GM18517 (cell line): ENCODE data around the gene CD200R1.

ENCODE experiments used
- ATAC-seq: cut with Tn5 transposase; IDR thresholded peaks from one replicate; pipeline ENCODE4 v1.9.1; 2021; ENCODE audit warnings: mild to moderate bottlenecking, moderate library complexity; ENCODE audit not compliant: unreplicated experiment

The CD200R1 gene

DNA sequence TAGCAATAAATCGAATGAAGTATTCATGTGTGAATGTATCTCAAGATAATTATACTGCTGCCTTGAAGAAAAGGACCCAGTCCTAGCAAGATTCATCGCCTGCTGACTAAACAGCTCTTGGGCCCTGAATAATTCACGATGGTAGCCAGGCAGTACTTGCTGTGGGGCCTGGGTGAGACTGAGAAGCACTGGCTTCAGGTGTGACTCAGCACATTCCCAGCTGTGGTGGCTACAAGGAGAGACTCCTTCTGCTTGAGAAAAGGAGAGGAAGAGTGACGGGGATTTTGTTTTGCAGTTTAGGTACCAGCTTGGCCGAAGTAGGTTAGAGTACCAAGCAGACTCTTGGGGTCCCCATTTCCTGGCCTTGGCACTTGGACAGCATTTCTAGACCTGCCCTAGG lies 80.6 kb downstream of the CD200R1 start:
- no peak for ATAC-seq

DNA sequence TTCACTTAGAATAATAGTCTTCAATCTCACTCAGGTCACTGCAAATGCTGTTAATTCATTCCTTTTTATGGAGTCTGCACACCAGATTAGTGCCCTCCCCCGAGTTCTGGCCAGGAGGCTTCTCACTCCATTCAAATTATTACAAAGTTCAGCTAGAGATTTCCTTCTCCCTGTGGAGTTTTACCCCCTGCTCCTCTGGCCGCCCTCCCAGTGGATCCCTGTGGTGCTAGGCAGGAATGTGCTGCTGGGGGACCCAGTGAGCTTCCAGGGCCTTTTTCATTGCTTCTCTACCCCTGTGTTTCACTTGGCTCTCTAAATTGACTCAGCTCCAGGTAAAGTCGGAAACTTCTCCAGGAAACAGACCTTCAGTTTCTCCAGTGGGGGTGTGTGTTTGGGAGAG lies 85.5 kb downstream of the CD200R1 start:
- ATAC-seq = no peak

DNA sequence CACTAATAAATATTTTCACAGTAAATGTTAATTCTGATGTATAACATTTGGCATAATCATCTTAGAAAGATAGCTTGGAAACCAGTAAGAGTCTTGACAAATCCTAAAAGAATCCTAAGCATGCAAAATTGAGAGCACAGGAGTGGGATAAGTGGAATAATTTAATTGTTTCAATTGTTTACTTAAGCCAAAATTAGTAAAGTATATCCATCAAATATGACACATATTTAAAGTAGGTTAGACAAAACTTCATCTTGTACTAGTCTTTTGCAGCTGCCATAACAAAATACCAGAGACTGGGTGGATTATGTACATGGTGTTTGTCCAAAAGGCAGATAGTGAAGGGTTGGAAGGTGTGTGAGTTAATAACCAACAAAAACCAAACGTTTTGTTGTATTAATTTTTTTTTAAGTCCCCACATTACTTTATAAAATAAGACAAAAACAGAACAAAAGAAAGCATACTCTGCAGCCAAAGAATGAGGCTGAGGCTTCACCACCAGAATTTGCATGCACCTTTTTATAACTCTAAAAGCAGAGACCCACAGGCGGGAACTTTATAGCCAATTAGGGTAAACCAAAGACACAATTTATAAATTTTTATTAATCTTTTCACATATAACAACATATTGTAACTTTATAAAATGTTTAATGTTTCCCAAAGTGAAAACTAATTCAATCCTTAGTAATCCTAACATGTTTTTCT lies 86.4 kb downstream of the CD200R1 start:
- ATAC-seq = no peak

DNA sequence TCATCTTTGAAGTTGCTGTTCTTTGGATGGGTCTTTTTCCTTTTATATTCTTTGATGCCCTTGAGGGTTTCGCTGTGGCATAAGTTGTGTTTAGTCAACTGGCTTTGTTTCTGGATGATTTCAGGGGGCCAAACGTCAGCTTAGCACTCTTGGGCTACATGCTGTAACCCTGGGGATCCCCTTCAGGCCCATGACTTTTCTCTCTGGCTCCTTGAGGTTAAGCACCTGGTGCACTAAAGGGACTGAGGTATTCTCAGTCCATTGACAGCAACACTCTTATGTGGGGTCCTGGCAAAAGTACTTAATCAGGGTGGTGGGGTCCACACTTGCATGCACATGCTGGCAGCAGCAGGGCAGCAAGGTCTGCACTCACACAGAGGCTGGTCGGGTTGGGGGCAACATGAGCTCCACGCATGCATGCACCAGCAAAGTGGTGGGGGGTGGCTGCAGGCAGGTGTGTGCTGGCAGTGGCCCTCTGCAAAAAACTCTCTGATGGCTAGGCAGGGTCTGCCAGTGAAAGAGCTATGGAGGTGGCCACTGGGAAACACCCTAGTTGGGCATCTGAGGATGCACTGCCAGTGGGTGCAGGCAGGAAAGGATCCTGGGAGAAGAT lies 90.1 kb downstream of the CD200R1 start:
- no peak for ATAC-seq

DNA sequence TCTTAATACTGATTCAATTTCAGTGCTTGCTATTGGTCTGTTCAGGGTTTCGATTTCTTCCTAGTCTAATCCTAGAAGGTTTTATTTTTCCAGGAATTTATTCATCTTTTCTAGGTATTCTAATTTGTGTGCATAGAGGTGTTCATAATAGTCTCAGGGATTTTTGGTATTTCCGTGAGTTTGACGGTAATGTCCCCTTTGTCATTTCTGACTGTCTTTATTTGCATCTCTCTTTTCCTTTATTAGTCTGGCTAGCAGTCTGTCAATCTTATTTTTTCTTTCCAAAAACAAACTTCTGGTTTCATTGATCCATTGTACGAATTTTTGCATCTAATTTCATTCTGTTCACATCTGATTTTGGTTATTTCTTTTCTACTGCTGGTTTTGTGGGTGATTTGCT lies 93.0 kb downstream of the CD200R1 start:
- no peak for ATAC-seq

DNA sequence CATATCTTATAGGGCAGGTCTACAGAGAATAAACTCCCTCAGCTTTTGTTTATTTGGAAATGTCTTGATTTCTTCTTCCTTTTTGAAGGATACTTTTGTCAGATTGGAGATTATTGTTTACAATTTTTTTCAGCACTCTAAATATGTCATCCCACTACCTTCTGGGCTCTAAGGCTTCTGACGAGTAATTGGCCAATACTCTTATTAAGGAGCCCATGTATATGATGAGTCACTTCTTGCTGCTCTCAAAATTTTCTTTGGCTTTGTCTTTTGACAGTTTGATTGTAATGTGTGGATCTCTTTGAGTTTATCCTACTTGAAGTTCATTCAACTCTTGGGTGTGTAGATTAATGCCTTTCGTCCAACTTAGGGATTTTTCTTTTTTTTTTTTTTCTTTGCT lies 99.3 kb downstream of the CD200R1 start:
- no peak for ATAC-seq

DNA sequence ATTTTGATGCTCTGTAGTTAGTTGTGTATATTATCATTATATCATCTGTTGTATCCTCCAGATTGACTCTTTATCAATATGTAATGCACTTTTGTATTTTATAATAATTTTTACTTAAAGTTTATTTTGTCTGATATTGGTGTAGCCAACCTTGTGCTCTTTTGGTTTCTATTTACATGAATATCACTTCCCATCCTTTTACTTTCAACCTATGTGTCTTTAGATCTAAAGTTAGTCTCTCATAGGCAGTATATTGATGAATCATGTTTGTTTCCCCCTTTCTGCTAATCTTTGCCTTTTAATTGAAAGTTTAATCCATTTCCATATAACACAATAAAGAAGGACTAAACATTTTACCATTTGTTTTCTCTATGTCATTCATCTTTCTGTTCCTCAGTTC lies 100.2 kb downstream of the CD200R1 start:
- no peak for ATAC-seq

DNA sequence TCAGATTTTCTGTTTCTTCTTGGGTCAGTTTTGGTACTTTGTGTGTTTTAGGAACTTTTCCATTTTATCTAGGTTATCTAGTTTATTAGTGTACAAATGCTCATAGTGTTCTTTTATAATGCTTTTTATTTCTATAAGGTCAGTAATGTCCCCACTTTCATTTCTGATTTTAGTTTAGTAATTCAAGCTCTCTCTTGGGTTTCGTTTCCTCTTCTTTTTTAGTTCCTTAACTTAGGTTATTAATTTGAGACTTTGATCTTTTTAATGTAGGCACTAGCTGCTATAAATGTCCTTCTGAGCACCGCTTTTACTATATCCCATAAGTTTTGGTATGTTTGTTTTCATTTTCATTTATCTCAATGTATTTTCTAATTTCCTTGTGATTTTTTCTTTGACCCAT lies 101.3 kb downstream of the CD200R1 start:
- ATAC-seq = peak; percentile 68

DNA sequence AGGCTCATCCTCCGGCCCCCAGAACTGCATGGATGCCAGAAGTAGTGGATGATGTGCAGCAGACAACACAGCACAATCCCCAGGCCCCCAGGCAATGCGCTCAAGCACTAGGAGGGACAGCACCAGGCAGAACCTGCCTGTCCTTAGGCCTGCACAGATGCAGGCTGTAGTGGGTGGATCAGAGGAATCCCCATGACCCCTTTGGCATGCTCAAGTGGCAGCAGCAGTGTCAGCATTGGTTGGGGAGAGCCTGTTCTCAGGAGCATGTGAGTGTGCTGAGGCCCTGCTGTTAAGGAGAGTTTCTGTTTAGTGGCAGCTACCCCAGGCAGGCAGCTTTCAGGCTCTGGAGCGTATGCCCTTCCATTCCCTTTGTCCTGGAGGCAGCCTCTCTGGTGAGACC lies 103.2 kb downstream of the CD200R1 start:
- ATAC-seq = no peak
